GM15510 (cell line): ENCODE results near the gene NTRK2.

Experiments used
- POLR2A ChIP-seq: IDR thresholded peaks from 3 replicates; pipeline ENCODE4 v1.6.1; 2011; ENCODE audit warnings: borderline replicate concordance; ENCODE audit not compliant: insufficient read length; ENCODE audit errors: extremely low read depth

NTRK2 gene

GRCh38 chr9:84974258-84974657, 304.7 kb downstream of the NTRK2 start:
- TF ChIP-seq POLR2A, result no peak

DNA sequence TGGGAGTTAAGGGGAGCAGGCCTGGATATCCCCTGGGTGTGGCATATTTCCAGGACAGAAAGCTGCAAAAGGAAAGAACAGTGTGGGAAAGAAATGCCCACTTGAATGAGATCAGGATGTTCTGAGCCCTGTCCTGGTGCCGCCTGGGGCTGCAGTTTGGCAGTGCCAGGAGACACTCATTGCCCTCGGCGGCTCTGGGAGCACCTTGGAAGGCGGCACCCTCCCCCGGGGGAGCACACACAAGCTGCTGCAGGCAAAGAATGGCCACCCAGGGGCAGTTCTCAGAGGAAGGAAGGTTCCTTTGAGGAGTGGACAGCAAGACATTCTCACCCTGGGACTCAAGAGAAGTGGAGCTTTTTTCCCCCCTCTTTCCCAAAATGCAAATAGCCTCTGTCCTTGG, 305.3 kb downstream of the NTRK2 start:
- TF ChIP-seq POLR2A, result no peak

DNA sequence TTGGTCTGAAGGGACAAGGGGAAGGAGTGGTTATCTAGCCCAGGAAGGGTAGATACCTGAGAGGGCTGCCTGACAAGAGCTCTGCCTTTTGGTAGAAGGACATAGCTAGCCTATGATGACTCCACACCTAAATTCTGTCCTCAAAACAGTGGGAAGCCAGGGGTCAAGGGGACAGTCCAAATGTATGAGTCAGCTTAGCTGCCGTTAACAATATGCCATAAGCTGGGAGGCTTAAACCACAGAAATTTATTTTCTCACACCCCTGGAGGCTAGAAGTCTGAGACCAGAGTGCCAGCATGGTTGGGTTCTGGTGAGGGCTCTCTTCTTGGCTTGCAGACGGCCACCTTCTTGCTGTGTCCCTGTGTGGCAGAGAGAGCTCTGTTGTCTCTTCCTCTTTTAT, 306.4 kb downstream of the NTRK2 start:
- TF ChIP-seq POLR2A, result no peak

DNA sequence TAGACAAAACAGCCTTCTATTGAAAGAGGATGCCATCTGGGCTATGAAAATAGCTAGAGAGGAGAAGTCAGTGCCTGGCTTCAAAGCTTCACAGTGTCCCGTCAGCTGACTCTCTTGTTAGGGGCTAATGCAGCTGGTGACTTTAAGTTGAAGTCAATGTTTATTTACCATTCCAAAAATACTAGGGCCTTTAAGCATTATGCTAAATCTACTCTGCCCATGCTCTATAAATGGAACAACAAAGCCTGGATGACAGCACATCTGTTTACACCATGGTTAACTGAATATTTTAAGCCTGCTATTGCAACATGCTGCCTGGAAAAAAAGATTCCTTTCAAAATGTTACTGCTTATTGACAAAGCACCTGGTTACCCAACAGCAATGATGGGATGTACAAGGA, 309.1 kb downstream of the NTRK2 start:
- TF ChIP-seq POLR2A, result no peak

GRCh38 chr9:84983749-84984148, 314.2 kb downstream of the NTRK2 start:
- no peak for TF ChIP-seq POLR2A

- no peak for TF ChIP-seq POLR2A
Measured at GRCh38 chr9:84988621-84989020, 319.1 kb downstream of the NTRK2 start.

GRCh38 chr9:84990416-84990815, 320.9 kb downstream of the NTRK2 start:
- TF ChIP-seq POLR2A, result no peak

GRCh38 chr9:84990850-84991513, 321.5 kb downstream of the NTRK2 start:
- TF ChIP-seq POLR2A, result no peak

- no peak for TF ChIP-seq POLR2A
Measured at GRCh38 chr9:84991514-84991870, 322.0 kb downstream of the NTRK2 start.

GRCh38 chr9:84992381-84992780, 322.9 kb downstream of the NTRK2 start:
- no peak for TF ChIP-seq POLR2A

- no peak for TF ChIP-seq POLR2A
Measured at GRCh38 chr9:84993105-84993504, 323.6 kb downstream of the NTRK2 start.

DNA sequence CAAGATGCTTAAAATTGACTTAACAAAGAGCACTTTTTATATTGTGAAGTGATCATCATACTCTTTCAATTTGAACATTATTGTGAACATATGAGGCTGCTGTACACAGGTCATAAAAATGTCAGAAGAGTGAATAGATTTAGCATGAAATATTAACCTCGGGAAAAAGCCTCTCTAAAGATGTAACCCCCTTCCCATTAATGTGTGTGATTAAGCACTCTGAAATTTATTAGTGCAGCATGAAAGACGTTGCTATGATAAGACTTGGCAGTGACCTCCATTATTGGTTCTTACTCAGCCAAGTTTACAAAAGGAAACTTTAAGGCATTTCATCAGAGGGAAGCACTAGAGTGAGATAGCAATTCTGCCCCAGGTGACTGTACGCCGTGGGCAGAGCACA, 326.5 kb downstream of the NTRK2 start:
- no peak for TF ChIP-seq POLR2A

DNA sequence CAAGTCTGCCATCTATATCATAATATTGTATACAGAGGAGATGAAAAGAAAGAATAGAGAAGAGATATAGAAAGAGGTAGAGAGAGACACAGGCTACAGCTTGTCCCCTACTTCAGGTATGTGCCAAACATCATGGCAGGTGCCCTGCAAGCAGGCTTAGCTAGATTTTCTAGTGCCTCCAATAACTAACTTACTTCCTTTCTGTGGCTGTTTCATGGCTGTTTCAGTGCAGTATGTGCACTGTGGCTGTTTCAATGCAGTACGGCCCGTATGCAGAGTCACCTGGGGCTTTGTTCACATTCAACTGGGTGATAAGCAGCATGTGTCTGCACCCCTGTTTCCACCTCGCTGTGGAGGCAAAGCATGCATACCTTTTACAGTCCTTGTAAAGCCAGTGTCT, 327.2 kb downstream of the NTRK2 start:
- TF ChIP-seq POLR2A, result no peak

GRCh38 chr9:84997472-84997871, 327.9 kb downstream of the NTRK2 start:
- TF ChIP-seq POLR2A, result no peak

- TF ChIP-seq POLR2A, result no peak
Measured at GRCh38 chr9:84998639-84999038, 329.1 kb downstream of the NTRK2 start.

DNA sequence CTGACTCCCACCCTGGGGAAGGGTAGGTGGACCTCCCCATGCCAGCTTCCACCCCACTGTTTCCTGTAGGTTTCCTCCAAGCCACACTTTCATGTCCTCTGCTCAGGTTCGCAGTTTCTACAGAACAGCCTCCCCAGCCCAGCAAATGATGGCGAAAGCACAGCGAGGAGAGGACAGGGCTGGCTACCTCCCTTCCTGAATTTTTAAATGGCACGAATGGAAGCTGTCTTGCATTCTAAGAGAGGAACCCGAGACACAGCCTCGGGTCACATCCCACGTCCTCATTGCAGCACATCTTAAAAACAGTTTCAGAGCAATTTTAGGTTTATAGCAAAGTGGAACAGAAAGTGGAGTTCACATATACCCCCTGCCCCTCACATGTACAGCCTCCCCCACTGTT, 330.3 kb downstream of the NTRK2 start:
- TF ChIP-seq POLR2A, result no peak

DNA sequence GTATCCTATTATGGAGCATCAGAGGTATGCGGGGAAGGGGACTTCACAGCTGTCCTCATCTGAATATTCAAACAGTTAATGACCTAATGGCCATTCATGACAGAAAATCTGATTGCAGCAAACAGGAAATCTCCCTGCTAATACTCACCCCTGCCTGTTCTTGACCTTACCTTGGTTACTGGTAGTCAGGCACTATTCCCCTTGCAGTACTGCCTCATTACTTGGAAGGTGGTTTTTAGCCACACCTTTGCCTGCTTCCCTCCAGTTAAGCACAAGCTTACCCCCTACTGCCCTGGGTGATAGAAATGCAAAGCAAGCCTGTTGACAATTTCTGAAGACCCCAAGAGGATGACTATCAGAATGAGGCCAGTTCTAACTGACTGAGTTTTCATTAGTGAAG, 332.4 kb downstream of the NTRK2 start:
- no peak for TF ChIP-seq POLR2A
